Measurements from ENCODE around the gene ELAC2.

Gene ELAC2

DNA sequence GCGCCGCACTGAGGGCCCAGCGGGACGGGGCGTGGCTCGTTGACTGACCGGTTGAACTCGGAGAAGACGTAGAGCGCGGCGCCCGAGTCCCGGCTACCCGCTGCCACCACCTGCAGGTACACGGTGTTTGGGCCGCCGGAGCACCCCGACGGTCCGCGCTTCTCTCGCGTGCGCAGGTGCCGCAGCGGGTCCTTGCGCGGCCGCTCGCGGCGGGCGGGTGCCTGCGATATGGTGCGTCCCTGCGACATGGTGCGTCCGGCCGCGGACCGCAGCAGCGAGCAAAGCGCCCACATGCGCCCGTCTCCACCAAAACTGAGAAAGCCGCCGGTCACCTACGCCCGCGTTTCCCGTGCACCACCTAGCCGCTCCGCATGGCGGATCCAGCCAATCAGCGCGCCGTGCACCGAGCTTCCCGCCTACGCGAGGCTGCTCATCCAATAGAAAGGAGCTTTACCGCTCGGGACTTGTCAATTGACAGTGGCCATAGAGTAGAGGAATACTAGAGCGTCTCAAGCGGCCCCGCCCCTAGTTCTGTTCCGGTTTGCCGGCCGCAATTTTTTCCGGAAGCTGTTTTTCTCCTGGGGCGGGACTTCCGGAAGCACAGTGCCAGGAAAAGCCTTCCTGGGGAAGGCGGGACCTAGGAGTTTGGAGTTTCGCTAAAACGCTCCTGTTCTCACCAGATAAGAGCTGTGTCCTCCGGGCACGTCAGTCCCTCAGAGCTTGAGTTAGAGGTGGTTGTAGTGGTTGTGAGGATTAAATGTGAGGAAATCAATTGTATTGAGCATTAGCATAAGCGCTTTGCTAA, at the start of gene ELAC2:
TSS of gene ELAC2 (minus strand) at position 373 of the 805 bp plus-strand sequence. CDS start at position 293, 80 bp downstream.
- peak; percentile 79 for DNase-seq

- no peak for DNase-seq
Measured at GRCh38 chr17:13065032-13065431, 47.2 kb upstream of the ELAC2 start.

DNA sequence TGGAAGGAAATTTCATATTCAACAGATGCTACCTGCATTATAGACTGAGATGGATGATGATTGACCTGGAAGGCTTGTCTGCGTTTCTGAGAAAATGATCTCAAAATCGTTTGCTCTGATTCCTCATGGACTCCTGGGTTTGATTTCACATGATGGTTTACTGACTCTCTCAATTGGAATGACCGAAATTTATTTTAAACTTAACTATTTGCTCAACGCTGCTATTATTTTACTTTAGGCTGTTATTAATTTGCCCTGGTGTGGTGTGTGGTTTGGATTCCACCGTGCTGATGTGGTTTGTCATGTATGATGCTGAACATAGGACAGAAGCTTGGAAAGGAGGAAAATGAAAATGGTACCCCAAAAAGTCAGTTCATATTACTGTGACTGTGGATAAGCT, 37.3 kb upstream of the ELAC2 start:
- DNase-seq: no peak

- no peak for DNase-seq
Measured at GRCh38 chr17:13054666-13055065, 36.8 kb upstream of the ELAC2 start.

GRCh38 chr17:13051915-13052314, 34.1 kb upstream of the ELAC2 start:
- no peak for DNase-seq

DNA sequence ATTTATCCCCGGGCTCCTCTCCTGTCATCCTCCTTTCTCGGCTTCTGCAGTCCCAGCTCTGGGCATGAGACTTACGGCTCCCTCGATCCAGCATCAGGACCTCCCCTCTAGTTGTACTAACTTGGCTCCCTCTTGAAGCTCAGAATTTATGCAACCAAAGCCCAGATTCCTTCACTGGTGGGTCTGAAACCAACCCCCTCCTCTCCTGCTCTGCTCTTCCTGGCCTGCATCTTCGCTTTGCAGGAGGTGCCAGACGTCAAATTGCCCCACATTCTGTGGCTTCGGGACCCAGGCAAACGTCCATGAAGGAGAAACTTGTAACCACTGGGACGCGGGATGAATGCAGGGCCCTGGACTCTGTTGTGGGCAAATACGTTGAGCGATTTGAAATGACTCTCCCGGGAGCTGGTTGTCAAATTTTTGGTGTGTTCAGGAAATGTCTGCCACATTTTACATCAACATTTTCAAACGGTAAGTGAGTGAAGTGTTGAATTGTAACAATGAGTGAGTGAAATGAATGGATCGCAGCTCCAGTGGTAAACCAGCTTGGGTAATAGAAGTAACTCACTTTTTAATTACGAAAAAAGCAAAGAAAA, 29.3 kb upstream of the ELAC2 start:
- DNase-seq: no peak

- no peak for DNase-seq
Measured at GRCh38 chr17:13046361-13046760, 28.5 kb upstream of the ELAC2 start.

DNA sequence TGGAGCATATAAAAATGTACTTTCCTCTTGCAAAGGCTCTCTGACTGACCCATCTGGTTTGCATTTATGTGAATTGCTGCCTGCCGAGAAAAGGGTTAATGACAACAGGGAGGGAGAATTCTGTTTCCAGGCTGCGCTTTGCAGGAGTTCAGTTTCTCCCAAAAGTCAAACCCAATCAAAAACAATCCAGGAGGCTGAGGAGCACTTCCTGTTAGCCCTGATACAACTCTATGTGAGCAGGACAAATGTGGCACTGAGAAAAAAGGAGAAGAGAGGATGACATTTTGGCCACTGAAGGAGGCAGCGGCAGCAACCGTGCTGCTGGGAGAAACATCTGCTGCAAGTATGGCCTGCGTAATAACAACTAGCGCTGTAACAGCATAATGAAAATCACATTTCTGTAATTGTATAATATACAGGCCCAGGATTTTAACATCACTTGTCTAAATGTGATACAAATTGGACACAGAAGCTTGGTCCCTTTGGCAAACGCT, 26.8 kb upstream of the ELAC2 start:
- no peak for DNase-seq

DNA sequence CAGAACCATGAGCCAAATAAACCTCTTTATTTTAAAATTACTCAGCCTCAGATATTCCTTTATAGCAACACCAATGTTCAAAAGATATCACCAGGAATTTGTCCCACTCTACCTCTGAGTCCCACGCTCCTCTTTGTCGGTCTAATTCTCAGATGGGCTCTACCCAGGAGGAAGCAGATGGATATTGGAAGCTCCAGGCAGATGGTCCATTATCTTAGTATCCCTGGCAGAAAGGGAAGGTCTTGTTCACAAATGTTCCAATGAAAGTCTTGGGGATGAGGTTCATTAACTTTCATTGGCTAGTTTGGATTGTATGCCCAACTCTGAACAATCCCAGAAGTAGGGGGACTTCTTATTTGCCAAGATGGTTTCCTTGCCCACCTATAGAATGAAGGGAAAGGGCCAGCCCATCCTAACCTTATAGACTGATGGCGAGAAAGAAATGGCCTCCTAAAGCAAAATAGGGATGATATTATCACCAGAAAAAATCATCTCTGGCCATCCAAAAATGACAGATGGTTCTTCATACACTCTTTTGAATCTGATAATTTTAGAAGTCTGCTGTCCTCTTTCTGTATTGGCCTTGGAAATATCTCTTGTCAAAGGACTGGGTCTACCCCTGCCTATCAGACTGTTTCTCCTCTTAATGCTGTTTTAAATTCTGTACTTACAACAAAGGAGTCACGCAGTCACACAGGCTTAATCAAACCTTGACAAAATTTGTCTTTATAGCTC, 21.3 kb upstream of the ELAC2 start:
- no peak for DNase-seq

- no peak for DNase-seq
Measured at GRCh38 chr17:13036751-13037150, 18.9 kb upstream of the ELAC2 start.

DNA sequence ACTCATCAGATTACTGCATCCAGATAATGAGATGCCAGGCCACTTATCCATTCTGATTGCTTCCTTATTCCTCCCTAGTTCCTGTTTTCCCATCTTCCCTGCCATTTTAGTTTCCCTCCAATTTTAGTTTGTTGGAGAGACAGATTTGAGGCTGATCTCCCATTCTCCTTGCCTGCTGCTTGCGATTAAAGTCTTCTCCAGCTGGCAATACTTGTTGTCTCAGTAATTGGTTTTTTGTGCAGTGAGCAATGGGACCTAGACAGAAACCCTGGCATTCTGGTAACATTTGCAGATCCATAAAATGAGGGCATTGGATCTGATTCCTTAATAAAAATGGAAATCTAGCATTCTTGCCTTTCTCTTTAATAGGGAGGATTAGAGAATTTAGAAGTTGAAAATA, 17.6 kb upstream of the ELAC2 start:
- no peak for DNase-seq

DNA sequence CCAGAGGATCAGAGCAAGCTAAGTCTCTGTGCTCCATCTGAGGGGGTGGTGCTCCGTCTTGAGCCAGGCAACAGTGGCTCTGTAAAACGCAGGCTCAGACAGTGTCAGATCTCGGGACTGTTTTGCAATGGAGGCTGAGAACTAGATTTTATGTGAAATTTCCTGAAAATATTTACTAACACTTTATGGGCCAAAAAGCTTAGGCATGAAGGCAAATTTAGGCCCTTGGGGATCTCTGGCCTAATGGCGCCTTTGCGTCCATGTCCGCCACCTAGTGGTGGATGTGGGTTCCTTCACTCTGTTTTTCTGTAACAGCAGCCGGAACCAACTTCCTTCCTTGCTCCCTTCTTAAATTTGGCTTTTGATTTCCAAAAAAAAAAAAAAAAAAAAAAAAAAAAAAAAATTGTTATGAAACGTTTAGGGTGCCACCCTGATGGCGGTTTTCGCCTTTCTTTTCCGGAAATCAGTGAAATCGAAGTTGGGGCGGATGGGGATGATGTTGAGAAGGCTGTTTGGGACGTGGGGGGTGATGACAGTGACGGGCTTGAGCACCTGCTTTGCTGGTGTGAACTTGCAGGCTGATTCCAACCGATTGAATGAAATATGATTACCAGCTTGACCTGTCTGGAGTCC, 14.0 kb upstream of the ELAC2 start:
- no peak for DNase-seq

DNA sequence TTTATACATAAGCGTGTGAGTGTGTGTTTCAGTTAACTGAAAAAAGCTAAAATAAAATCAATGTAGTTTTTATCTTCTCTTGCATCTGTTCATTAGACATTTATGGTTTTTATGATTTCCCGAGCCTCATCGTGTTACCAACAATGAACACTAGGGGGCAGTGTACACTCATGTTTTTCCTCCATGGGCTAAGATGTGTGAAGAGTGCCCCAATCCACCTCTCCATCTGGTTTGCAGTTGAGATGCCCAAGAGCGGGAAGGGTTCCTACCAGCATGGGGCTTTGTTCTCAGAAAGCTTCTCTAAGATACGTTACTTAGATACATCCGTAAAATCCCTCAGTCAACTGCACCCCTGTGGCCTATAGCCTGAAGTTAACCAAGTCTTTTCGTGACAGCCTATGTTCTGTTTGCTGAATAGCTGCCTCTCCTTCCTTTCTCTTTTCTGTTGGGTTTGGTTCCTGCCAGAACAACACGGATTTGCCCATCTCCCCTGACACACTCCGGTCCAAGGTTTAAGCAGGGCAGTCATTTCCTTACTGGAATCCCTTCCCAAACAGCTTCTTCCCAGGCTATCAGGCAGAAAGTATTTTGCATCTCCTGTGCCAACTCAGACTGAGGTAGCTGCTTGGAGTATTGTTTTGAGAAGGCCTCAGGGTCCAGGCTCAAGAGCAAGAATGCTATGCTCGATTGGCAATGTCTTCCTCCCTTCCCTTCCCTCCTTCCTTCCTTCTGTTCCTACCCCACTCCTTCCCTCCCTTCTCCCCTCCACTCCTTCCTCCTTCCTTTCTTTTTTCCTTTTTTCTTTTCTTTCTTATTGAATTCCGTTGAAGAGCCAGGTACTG, 12.9 kb upstream of the ELAC2 start:
- DNase-seq: no peak

DNA sequence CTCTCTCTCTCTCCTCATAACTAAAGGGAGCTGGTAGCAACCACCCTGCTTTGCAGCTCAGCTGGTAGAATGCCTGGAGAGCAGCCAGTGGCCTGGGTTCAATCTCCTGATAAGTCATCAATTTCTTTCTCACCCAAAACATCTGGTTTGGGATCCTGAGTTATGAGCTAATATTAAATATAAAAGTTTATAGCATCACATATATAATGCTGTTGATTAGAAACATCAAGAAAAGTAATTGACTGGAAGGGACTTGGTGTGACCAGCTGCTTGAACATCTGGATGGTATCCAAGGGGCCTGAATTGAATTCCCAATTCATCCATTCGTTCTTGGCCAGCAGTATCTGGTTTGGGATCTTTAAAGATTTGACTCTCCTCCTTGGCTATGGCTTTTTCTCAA, 12.2 kb upstream of the ELAC2 start:
- no peak for DNase-seq

DNA sequence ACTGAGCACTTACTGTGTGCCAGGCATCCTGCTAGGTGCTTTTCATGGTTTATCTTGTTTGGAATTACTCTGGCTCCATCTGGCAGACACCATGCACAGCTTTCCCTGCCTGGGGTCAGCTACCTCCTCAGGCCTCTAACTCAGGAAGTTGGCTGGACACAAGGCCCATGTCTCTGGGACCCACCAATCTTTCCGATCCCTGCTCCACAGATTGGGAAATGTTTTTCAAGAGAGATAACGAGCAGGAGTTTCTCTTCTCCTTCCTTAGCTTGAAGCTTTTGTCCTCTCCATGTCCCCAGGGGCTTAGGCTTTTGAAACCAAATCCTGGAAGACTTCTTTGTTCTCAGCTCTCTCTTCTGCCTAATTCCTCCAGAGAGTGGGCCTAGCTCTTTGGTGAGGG, 11.5 kb upstream of the ELAC2 start:
- no peak for DNase-seq

DNA sequence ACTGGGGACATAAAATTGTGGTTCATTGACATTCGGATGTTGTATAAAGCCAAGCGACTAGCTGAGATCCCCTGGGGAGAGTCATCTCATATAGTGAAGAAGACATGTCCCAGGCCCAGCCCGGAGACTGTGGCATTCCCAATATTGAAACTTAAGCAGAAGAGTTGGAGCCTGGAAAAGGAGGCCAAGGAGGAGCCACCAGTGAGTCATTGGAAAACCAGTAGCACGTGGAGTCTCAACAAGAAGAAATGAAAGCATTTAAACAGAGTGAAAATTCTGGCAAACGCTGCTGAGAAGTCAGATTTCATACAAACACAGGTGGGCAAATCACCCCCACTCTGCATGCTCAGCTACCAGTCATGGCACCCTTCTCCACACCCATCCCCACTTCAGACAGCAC, 9.4 kb upstream of the ELAC2 start:
- DNase-seq: no peak

GRCh38 chr17:13025687-13026086, 7.9 kb upstream of the ELAC2 start:
- no peak for DNase-seq

- DNase-seq: no peak
Measured at GRCh38 chr17:13025258-13025627, 7.4 kb upstream of the ELAC2 start.

DNA sequence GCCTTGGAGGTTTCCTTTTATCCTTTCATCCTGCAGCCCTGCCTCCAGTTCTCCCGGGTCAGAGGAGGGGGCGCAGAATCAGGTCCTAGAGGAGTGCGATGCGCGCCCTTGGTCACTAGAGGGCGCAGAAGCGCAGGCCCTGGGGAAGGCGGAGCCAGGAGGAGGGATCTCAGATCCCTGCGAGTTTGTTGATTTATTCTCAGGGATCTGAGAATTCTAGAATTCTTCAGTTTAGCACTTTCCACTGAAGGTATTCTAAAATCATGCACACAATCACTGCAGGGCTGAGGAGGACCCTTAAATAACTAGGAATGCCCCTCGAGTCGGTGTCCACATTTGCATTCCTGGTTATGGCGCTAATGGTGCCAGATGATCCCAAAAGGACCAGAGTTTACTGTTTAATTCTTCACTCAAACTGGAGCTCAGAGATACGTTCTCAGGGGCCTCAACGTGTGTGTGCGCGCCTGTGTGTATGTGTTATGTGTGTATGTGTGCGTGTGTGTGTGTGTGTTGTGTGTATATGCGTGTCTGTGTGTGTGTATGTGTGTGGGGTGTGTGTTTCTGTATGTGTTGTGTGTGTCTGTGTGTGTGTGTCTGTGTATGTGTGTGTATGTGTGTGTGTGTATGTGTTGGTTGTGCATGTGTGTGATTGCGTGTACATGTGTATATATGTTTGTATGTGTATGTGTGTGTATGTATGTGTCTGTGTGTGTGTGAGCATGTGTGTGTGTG, 6.9 kb upstream of the ELAC2 start:
- DNase-seq: no peak

GRCh38 chr17:13024016-13024415, 6.2 kb upstream of the ELAC2 start:
- no peak for DNase-seq

GRCh38 chr17:13016881-13017654, 759 bp downstream of the ELAC2 start:
- DNase-seq: no peak
